Lung (tissue), 12 donors: ENCODE measurements around the gene TNNC1. TPM values are rescaled to one million over a fixed set of nuclear protein-coding genes. Genes with fewer than 3 reads are reported as not detected.

Experiments used
- ATAC-seq: fragments of 200-7000 bp; cut with Tn5 transposase; one replicate; pipeline ENCODE4 v1.9.1; 2020; ENCODE audit warnings: moderate number of reproducible peaks; ENCODE audit not compliant: insufficient read depth, low FRiP score
- DNase-seq, 3 donors: peaks; one replicate each; pipeline ENCODE4 v3.0.0-alpha.2; 2013 to 2017
- H3K27ac ChIP-seq, 2 donors: one replicate each; pipeline ENCODE4 v1.5.1; 2013; ENCODE audit warnings: mild to moderate bottlenecking in 2 of 2, moderate library complexity in 2 of 2, control low read depth in 1 of 2, inconsistent platforms in 1 of 2, low read depth in 1 of 2, low read length in 1 of 2
- H3K27me3 ChIP-seq, 3 donors: one replicate each; pipeline ENCODE4 v1.5.1; 2013; ENCODE audit warnings: low read length in 2 of 3; ENCODE audit not compliant: control insufficient read depth in 3 of 3, insufficient read depth in 3 of 3
- H3K36me3 ChIP-seq, 4 donors: one replicate each; pipeline ENCODE4 v1.5.1; 2013; ENCODE audit warnings: low read length in 4 of 4, mild to moderate bottlenecking in 1 of 4, moderate library complexity in 1 of 4; ENCODE audit not compliant: control insufficient read depth in 4 of 4, insufficient read depth in 4 of 4
- H3K4me1 ChIP-seq, 5 donors: one replicate each; pipeline ENCODE4 v1.5.1; 2013; ENCODE audit warnings: low read length in 5 of 5, mild to moderate bottlenecking in 2 of 5, moderate library complexity in 1 of 5; ENCODE audit not compliant: control insufficient read depth in 5 of 5, insufficient read depth in 5 of 5
- H3K4me3 ChIP-seq: one replicate; pipeline ENCODE4 v1.5.1; 2013; ENCODE audit warnings: mild to moderate bottlenecking, control low read depth, moderate library complexity
- H3K9ac ChIP-seq, 2 donors: one replicate each; pipeline ENCODE4 v1.5.1; 2013; ENCODE audit warnings: low read length in 2 of 2, control low read depth in 1 of 2; ENCODE audit not compliant: insufficient read depth in 1 of 2
- H3K9me3 ChIP-seq, 4 donors: one replicate each; pipeline ENCODE4 v1.5.1; 2013; ENCODE audit warnings: low read length in 3 of 4, mild to moderate bottlenecking in 1 of 4, moderate library complexity in 1 of 4; ENCODE audit not compliant: control insufficient read depth in 4 of 4, insufficient read depth in 3 of 4
- CTCF ChIP-seq: IDR thresholded peaks from 2 replicates; pipeline ENCODE4 v1.5.1; 2012; ENCODE audit warnings: mild to moderate bottlenecking; ENCODE audit errors: control extremely low read depth, extremely low read depth
- WGBS, 2 donors: extraction: QIAGEN DNeasy Blood & Tissue Kit; methylation state at CpG; one replicate each; pipeline ENCODE4 v1.1.7; 2013; 5-methylcytosine and 5-hydroxymethylcytosine counted together
- polyA plus RNA-seq, 2 donors: library from polyadenylated mRNA; stranded (reverse); fragments of 200-250 nt; gene quantifications; one replicate each; pipeline ENCODE4 v1.2.1, GENCODE V29; 2013
- total RNA-seq, 2 donors: library from RNA; depleted of rRNA in 1 of 2; stranded (reverse); fragments of >200 nt in 1 of 2; gene quantifications; one replicate each; pipeline ENCODE4 v1.2.1, GENCODE V29; 2014 to 2021
- donor health status: control.
- donor health status: control.
- donor health status: Bipolar disorder and iron deficiency.
- donor health status: healthy.
- donor health status: DM: yes; HTN: yes; CAD: no.

TNNC1 gene
- total and polyA plus RNA-seq, 4 donors = 17.3 to 250 (median 33.4) TPM

- no peaks in the 10 kb centered on the region for H3K27me3 ChIP-seq
- TF ChIP-seq CTCF = no peak
- no peak overlapping the region for H3K9ac ChIP-seq
- peaks cover 11 to 52% (median 42%) of the 10 kb centered on the region in 4 donors for H3K36me3 ChIP-seq
- H3K4me3 ChIP-seq = no peak overlapping the region
- 92 to 96% methylated on average over 3 of the region's 3 CpGs for WGBS, 2 donors
- DNase-seq (no peak), ATAC-seq (no peak)
- no peak overlapping the region for H3K27ac ChIP-seq
- H3K9me3 ChIP-seq = no peaks in the 10 kb centered on the region
- peaks cover 7 to 31% (median 13%) of the 10 kb centered on the region in 5 donors for H3K4me1 ChIP-seq
Observed at GRCh38 chr3:52407779-52408178, 46.1 kb downstream of the TNNC1 start.

GRCh38 chr3:52406791-52407510 is 46.9 kb downstream of the TNNC1 start:
- no peak overlapping the region for H3K9ac ChIP-seq
- 96 to 99% methylated on average over 20 of the region's 20 CpGs for WGBS, 2 donors
- H3K4me1 ChIP-seq = peaks cover 4 to 25% (median 12%) of the 10 kb centered on the region in 5 donors
- peaks cover 18 to 60% (median 46%) of the 10 kb centered on the region in 4 donors for H3K36me3 ChIP-seq
- no peaks in the 10 kb centered on the region for H3K9me3 ChIP-seq
- H3K27ac ChIP-seq = no peak overlapping the region
- no peak for TF ChIP-seq CTCF
- H3K27me3 ChIP-seq = no peaks in the 10 kb centered on the region
- ATAC-seq = no peak
- DNase-seq = no peak
- no peak overlapping the region for H3K4me3 ChIP-seq

DNA sequence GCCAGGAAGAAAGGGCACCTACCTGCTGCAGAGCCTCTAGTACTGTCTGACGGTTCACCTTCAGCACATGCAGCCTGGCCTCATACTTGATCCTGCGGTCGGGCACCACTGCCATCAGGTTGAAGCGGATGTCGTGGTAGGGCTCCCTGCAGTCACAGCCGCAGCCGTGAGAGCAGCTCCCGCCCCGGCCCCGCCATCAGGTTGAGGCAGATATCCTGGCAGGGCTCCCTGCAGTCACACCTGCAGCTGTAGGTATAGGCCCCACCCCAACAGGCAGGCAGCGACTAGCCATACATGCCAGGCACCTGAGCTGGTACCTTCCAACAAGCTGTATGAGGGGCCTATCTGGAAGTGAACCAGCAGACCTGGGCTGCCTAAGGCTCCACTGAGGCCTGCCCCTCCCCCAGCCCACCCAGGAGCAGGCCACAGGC is 47.6 kb downstream of the TNNC1 start:
- no peak overlapping the region for H3K9ac ChIP-seq
- no peaks in the 10 kb centered on the region for H3K27me3 ChIP-seq
- no peaks in the 10 kb centered on the region for H3K9me3 ChIP-seq
- peaks cover 19 to 68% (median 49%) of the 10 kb centered on the region in 4 donors for H3K36me3 ChIP-seq
- H3K4me3 ChIP-seq = no peak overlapping the region
- no peak for ATAC-seq
- 93 to 94% methylated on average over 9 to 11 of the region's 11 CpGs for WGBS, 2 donors
- DNase-seq = no peak
- peaks cover 4 to 18% (median 7%) of the 10 kb centered on the region in 5 donors for H3K4me1 ChIP-seq
- no peak for TF ChIP-seq CTCF
- no peak overlapping the region for H3K27ac ChIP-seq
